Gastroesophageal sphincter (tissue), 3 donors: Measurements from ENCODE around the gene B4GALT7.

Source experiments
- CTCF ChIP-seq, 4 experiments: fragments of 200-600 bp in 2 of 4; fragments of 450-650 bp in 2 of 4; sonication (generic) in 1 of 4; IDR thresholded peaks; one replicate each; pipeline ENCODE4 v1.5.1; 2017 to 2019; ENCODE audit warnings: antibody characterized with exemption in 4 of 4, mild to moderate bottlenecking in 2 of 4, moderate library complexity in 2 of 4
- EP300 ChIP-seq: sonication (generic); formaldehyde crosslinking; IDR thresholded peaks from one replicate; pipeline ENCODE4 v1.6.1; 2017; ENCODE audit warnings: antibody characterized with exemption, mild to moderate bottlenecking
- POLR2A ChIP-seq, 2 donors: fragments of 450-650 bp; IDR thresholded peaks; one replicate each; pipeline ENCODE4 v1.6.1; 2017; ENCODE audit warnings: antibody characterized with exemption in 2 of 2, mild to moderate bottlenecking in 2 of 2, moderate library complexity in 1 of 2
- POLR2AphosphoS5 ChIP-seq: sonication (generic); formaldehyde crosslinking; IDR thresholded peaks from one replicate; pipeline ENCODE4 v1.6.1; 2017; ENCODE audit warnings: antibody characterized with exemption

- TF ChIP-seq CTCF (IDR thresholded peaks at IDR 0.05) = no peak
- no peak for TF ChIP-seq EP300
- TF ChIP-seq POLR2AphosphoS5 = no peak
- no peak for TF ChIP-seq POLR2A (IDR thresholded peaks at IDR 0.05)
These were observed 1.2 kb downstream of the B4GALT7 start for GRCh38 chr5:177601126-177601525.
